Cardiac muscle cell (in vitro differentiated cells and primary cell): Measurements from ENCODE around the gene MS4A14. TPM values are rescaled to one million over a fixed set of nuclear protein-coding genes. Genes with fewer than 3 reads are reported as not detected.

Experiments
- DNase-seq, 2 donors: peaks; one replicate each; pipeline versions ENCODE4 v3.0.0 to v3.0.0-alpha.2; 2010 to 2017; ENCODE audit warnings: low read depth in 1 of 2, low spot score in 1 of 2
- H3K27ac ChIP-seq: fragments of 200-600 bp; sonication (generic); 2 replicates; pipeline ENCODE4 v1.5.1; 2016
- H3K27me3 ChIP-seq: fragments of 200-600 bp; sonication (generic); 2 replicates; pipeline ENCODE4 v1.6.0; 2016; ENCODE audit warnings: control low read depth
- H3K36me3 ChIP-seq: fragments of 200-600 bp; sonication (generic); 2 replicates; pipeline ENCODE4 v1.5.1; 2016; ENCODE audit warnings: control low read depth
- H3K4me1 ChIP-seq: fragments of 200-600 bp; sonication (generic); 2 replicates; pipeline ENCODE4 v1.8.1; 2017; ENCODE audit warnings: low read depth, mild to moderate bottlenecking, mixed run types
- H3K4me3 ChIP-seq: fragments of 200-600 bp; sonication (generic); 2 replicates; pipeline ENCODE4 v1.5.1; 2016; ENCODE audit warnings: mild to moderate bottlenecking
- H3K9me3 ChIP-seq: fragments of 200-600 bp; sonication (generic); 2 replicates; pipeline ENCODE4 v1.5.1; 2017; ENCODE audit warnings: low read depth, mild to moderate bottlenecking, control low read depth
- CTCF ChIP-seq: IDR thresholded peaks from 2 replicates; pipeline ENCODE4 v1.5.1; 2012; ENCODE audit warnings: low read depth, mild to moderate bottlenecking, low read length
- polyA plus RNA-seq: library from polyadenylated mRNA; unstranded; fragments of >200 nt; fragmentation: Nextera tagmentation; extraction: Ambion mirVana; gene quantifications from 2 replicates; pipeline ENCODE4 v1.2.1, GENCODE V29; 2016
- total RNA-seq: library from RNA; depleted of rRNA; stranded (reverse); fragments of >200 nt; gene quantifications from 2 replicates; pipeline ENCODE4 v1.2.3, GENCODE V29; 2016

The MS4A14 gene
- total and polyA plus RNA-seq, 2 experiments from 2014 or later: not detected

GRCh38 chr11:60454212-60454611, 58.0 kb downstream of the MS4A14 start:
- TF ChIP-seq CTCF: no peak
- no peaks in the 10 kb centered on the region for H3K4me1 ChIP-seq

GRCh38 chr11:60455531-60456042, 59.3 kb downstream of the MS4A14 start, which contains the start of gene MS4A1:
MS4A1 (plus strand) TSS chr11:60455847; CDS start chr11:60462375, 6,528 bp downstream.
- DNase-seq: no peak
- Histone ChIP-seq H3K36me3 (no peaks in the 10 kb centered on the region), H3K4me1 (no peaks in the 10 kb centered on the region), H3K9me3 (no peaks in the 10 kb centered on the region), H3K27ac (no peak within 1 kb of the TSS), H3K27me3 (no peaks in the 10 kb centered on the region), H3K4me3 (no peak within 1 kb of the TSS)
- no peak for TF ChIP-seq CTCF

More at GRCh38 chr11:60454212-60454611, 58.0 kb downstream of the MS4A14 start:
- Histone ChIP-seq H3K4me3 (no peak overlapping the region), H3K9me3 (peaks cover 3% of the 10 kb centered on the region), H3K27ac (no peak overlapping the region), H3K36me3 (no peaks in the 10 kb centered on the region), H3K27me3 (no peaks in the 10 kb centered on the region)
- DNase-seq: no peak

GRCh38 chr11:60457576-60457975, 61.3 kb downstream of the MS4A14 start:
- H3K27me3 ChIP-seq: no peaks in the 10 kb centered on the region
- no peak overlapping the region for H3K27ac ChIP-seq
- H3K36me3 ChIP-seq: no peaks in the 10 kb centered on the region
- no peaks in the 10 kb centered on the region for H3K4me1 ChIP-seq
- no peak for DNase-seq
- no peak for TF ChIP-seq CTCF
- H3K9me3 ChIP-seq: no peaks in the 10 kb centered on the region
- H3K4me3 ChIP-seq: no peak overlapping the region

GRCh38 chr11:60459345-60459744, 63.1 kb downstream of the MS4A14 start:
- Histone ChIP-seq H3K4me1 (no peaks in the 10 kb centered on the region), H3K27me3 (no peaks in the 10 kb centered on the region), H3K9me3 (no peaks in the 10 kb centered on the region), H3K27ac (no peak overlapping the region), H3K36me3 (no peaks in the 10 kb centered on the region), H3K4me3 (no peak overlapping the region)
- no peak for TF ChIP-seq CTCF
- no peak for DNase-seq

Other genes with a start within 250 kb of the MS4A14 start
- 0.83 TPM in 1 of 2 replicates, not detected in the other for gene MS4A6A, start 213.4 kb upstream of the MS4A14 start, total RNA-seq
- gene MS4A6A, start 213.4 kb upstream of the MS4A14 start, polyA plus RNA-seq: not detected in 2 replicates
- not detected in 2 replicates for gene MS4A4E, start 153.3 kb upstream of the MS4A14 start, total RNA-seq
- not detected in 2 replicates for gene MS4A4E, start 153.3 kb upstream of the MS4A14 start, polyA plus RNA-seq
- not detected in 2 replicates for gene MS4A4A, start 115.8 kb upstream of the MS4A14 start, total RNA-seq
- not detected in 2 replicates for gene MS4A4A, start 115.8 kb upstream of the MS4A14 start, polyA plus RNA-seq
- not detected in 2 replicates for gene MS4A6E, start 69.2 kb upstream of the MS4A14 start, total RNA-seq
- not detected in 2 replicates for gene MS4A6E, start 69.2 kb upstream of the MS4A14 start, polyA plus RNA-seq
- not detected in 2 replicates for gene MS4A7, start 17.9 kb upstream of the MS4A14 start, total RNA-seq
- not detected in 2 replicates for gene MS4A7, start 17.9 kb upstream of the MS4A14 start, polyA plus RNA-seq
- not detected in 2 replicates for gene MS4A5, start 33.1 kb downstream of the MS4A14 start, total RNA-seq
- not detected in 2 replicates for gene MS4A5, start 33.1 kb downstream of the MS4A14 start, polyA plus RNA-seq
- not detected in 2 replicates for gene MS4A1, start 59.4 kb downstream of the MS4A14 start, total RNA-seq
- gene MS4A1, start 59.4 kb downstream of the MS4A14 start, polyA plus RNA-seq: 0.27 TPM in 1 of 2 replicates, not detected in the other
- not detected in 2 replicates for gene MS4A12, start 96.3 kb downstream of the MS4A14 start, total RNA-seq
- not detected in 2 replicates for gene MS4A12, start 96.3 kb downstream of the MS4A14 start, polyA plus RNA-seq
- gene MS4A13, start 118.9 kb downstream of the MS4A14 start, total RNA-seq: not detected in 2 replicates
- not detected in 2 replicates for gene MS4A13, start 118.9 kb downstream of the MS4A14 start, polyA plus RNA-seq